ENCODE results near the gene LRRC4B. TPM values are rescaled to one million over a fixed set of nuclear protein-coding genes. Genes with fewer than 3 reads are reported as not detected.

The LRRC4B gene
- total RNA-seq, 4 donors from 2014 or later = 0.23 to 1.8 (median 0.35) TPM

DNA sequence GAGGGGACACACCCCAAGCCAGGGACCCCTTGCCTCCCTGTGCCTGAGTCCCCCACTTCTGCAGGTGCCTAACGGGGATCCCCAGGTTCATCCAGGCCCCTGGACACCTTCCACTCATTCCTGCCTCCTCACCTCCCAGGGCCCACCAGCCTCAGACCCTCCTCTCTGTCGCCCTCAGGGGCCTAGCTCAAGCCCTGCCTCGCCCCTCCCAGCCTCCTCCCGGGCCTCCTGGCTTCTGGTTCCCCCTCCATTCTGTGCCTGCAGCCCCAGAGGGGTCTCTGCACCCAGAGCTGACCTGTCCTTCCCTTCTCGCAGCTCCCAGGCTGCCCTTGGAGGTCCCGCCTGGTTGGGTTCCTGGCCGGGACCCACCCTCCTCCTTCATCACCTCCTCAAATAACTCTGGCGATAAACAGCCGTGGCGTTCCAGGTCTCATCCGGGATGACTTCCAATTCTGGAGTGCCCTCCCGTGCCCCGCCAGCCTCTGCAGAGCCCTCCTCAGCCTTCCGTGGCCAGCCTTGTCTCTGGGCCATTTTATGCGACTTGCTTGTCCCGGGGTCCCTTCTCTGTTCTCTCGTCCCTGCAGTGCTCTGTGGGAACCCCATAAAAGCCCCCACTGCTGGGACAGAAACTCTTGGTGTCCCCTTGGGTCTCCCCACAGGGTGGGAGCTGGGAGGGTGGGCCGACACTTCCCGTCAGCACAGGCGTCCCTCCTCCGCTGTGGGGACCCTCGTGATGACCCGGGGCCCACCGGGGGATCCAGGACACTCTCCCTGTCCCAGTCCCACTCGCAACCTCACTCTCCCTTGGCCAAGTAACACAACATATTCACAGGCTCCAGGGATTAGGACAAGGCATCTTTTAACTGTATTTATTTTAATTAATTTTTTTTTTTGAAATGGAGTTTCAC is 66.4 kb downstream of the LRRC4B start:
- DNase-seq (ENCODE audit: low spot score in 2 of 2) = no peak
- TF ChIP-seq, protein P1, sequence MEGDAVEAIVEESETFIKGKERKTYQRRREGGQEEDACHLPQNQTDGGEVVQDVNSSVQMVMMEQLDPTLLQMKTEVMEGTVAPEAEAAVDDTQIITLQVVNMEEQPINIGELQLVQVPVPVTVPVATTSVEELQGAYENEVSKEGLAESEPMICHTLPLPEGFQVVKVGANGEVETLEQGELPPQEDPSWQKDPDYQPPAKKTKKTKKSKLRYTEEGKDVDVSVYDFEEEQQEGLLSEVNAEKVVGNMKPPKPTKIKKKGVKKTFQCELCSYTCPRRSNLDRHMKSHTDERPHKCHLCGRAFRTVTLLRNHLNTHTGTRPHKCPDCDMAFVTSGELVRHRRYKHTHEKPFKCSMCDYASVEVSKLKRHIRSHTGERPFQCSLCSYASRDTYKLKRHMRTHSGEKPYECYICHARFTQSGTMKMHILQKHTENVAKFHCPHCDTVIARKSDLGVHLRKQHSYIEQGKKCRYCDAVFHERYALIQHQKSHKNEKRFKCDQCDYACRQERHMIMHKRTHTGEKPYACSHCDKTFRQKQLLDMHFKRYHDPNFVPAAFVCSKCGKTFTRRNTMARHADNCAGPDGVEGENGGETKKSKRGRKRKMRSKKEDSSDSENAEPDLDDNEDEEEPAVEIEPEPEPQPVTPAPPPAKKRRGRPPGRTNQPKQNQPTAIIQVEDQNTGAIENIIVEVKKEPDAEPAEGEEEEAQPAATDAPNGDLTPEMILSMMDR (IDR thresholded peaks at IDR 0.05) = no peak
- TF ChIP-seq POLR2A (IDR thresholded peaks at IDR 0.05) = no peak
- H3K4me3 ChIP-seq (ENCODE audit: low read depth, poor library complexity, severe bottlenecking) = no peak overlapping the region
- intact Hi-C loops (cut with DNase I; ENCODE audit: low total_unique reads) = no loop called here
- 60 to 69% methylated on average over 25 of the region's 25 CpGs for WGBS, 2 donors

DNA sequence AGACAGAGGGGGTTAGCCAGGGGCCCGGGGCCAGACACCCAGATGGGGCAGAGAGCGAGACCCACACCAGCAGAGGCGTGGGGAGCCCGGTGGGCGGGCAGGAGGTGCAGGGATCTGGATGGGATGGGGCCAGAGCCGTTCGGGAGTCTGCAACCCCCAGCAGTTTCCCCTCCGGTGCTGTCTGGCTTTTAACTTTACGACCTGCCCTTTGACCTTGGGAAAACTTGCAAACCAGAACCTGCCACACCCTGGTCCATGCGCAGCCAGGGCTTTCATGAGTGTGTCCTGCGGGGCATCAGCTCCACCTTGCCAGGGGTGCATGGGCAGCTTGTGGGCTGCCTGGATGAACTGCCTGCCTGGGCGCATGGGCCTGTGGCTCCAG is 67.1 kb downstream of the LRRC4B start:
- no peak overlapping the region for H3K4me3 ChIP-seq (ENCODE audit: low read depth, poor library complexity, severe bottlenecking)
- DNase-seq (ENCODE audit: low spot score in 2 of 2) = no peak
- WGBS, 2 donors = 55 to 63% methylated on average over 11 to 12 of the region's 12 CpGs
- no peak for TF ChIP-seq POLR2A (IDR thresholded peaks at IDR 0.05)
- TF ChIP-seq, protein P1 (IDR thresholded peaks at IDR 0.05) = no peak
- intact Hi-C loops (cut with DNase I; ENCODE audit: low total_unique reads) = no loop called here

DNA sequence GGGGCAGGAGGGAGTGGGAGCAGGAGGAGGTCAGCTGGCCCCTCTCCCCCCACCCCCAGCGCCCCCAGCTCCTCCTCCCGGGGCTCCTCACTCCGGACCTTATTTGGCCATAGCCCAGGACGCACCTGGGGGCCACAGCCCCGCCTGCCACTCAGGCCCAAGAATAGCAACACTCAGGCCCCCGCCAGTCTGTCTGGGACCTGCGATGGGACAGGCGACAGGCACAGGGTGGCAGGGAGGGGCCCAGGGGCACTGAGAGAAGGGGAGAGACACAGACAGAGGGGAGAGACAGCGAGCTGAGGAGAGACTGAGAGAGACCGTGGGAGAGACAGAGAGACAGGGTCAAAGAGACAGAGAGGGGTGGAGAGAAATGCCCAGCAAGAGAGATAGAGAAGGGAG is 67.5 kb downstream of the LRRC4B start:
- intact Hi-C loops (cut with DNase I; ENCODE audit: low total_unique reads) = no loop called here
- no peak overlapping the region for H3K4me3 ChIP-seq (ENCODE audit: low read depth, poor library complexity, severe bottlenecking)
- no peak for DNase-seq (ENCODE audit: low spot score in 2 of 2)
- no peak for TF ChIP-seq POLR2A (IDR thresholded peaks at IDR 0.05)
- TF ChIP-seq, protein P1 (IDR thresholded peaks at IDR 0.05) = no peak
- WGBS, 2 donors = 52 to 71% methylated on average over 7 to 10 of the region's 10 CpGs

DNA sequence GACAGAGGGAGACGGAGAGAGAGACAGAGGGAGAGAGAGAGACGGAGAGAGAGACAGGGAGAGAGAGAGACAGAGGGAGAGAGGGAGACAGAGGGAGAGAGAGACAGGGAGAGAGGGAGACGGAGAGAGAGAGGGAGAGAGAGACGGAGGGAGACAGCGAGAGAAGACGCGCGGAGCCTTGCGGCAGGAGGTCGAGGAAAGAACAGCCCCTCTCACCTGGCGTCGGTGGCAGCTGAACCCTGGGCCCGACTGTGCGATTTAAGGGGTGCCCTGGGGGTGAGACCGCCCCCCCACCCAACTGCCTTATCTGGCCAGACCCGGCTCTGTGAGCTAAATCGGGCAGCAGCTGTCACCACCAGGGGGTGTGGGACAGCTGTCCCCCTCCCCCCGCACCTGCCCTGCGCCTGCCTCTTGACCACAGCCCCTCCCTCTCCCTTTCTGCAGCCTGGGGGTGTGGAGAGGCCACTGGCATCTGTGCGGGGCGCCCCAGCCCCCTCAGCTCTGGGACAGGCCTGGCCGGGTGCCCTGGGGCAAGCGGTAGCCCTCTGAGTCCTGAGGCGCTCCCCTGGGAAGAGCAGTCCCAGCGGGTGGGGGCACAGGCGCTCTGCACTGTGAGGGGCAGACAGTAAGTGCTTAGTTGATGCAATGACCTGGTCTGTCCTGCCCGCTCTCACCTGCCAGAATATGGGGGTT is 68.0 kb downstream of the LRRC4B start:
- DNase-seq (ENCODE audit: low spot score in 2 of 2) = no peak
- no peak for TF ChIP-seq POLR2A (IDR thresholded peaks at IDR 0.05)
- TF ChIP-seq, protein P1 (IDR thresholded peaks at IDR 0.05) = no peak
- no peak overlapping the region for H3K4me3 ChIP-seq (ENCODE audit: low read depth, poor library complexity, severe bottlenecking)
- 34 to 52% methylated on average over 23 to 27 of the region's 27 CpGs for WGBS, 2 donors
- intact Hi-C loops (cut with DNase I; ENCODE audit: low total_unique reads) = no loop called here

DNA sequence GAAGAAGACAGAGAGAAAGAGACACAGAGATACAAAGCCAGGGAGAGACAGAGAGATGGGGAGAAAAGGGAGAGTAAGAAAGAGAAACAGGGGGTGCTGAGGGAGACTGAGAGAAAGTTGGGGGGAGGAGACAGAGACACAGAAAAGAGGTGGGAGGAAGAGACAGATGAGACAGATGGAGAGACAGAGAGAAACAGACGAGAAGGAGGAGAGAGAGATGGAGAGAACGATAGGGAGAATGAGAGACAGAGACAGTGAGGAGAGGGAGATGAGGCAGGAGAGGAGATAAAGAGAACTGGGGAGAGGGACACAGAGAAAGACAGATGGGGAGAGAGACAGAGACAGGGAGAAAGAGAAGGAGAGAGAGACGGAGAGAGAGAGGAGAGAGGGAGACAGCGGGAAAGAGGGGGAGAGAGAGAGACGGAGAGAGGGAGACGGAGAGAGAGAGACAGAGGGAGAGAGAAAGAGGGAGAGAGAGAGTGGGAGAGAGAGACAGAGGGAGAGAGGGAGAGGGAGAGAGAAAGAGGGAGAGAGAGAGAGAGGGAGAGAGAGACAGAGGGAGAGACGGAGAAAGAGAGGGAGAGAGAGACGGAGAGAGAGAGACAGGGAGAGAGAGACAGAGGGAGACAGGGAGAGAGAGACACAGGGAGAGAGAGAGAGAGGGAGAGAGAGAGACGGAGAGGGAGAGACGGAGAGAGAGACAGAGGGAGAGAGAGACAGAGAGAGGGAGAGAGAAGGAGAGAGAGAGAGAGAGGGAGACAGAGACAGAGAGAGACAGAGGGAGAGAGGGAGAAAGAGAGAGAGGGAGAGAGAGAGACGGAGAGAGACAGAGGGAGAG is 69.8 kb downstream of the LRRC4B start:
- TF ChIP-seq, protein P1 (IDR thresholded peaks at IDR 0.05) = no peak
- TF ChIP-seq POLR2A (IDR thresholded peaks at IDR 0.05) = no peak
- DNase-seq (ENCODE audit: low spot score in 2 of 2) = no peak
- WGBS, 2 donors = 70 to 76% methylated on average over 11 of the region's 11 CpGs
- no peak overlapping the region for H3K4me3 ChIP-seq (ENCODE audit: low read depth, poor library complexity, severe bottlenecking)
- intact Hi-C loops (cut with DNase I; ENCODE audit: low total_unique reads) = no loop called here

Data from lower leg skin (tissue), 4 donors.